Upper lobe of right lung (tissue), 1 donor: Measurements from ENCODE around the gene CDKN1B. TPM values are rescaled to one million over a fixed set of nuclear protein-coding genes. Genes with fewer than 3 reads are reported as not detected.

Source experiments
- ATAC-seq: fragments of 200-7000 bp; cut with Tn5 transposase; one replicate; pipeline ENCODE4 v1.9.1; 2020; ENCODE audit warnings: mild to moderate bottlenecking, moderate library complexity
- DNase-seq: peaks from one replicate; pipeline ENCODE4 v3.0.0-alpha.2; 2020
- H3K27ac ChIP-seq: fragments of 200-600 bp; one replicate; pipeline ENCODE4 v1.8.0; 2022
- H3K27me3 ChIP-seq: fragments of 200-600 bp; one replicate; pipeline ENCODE4 v1.8.0; 2022; ENCODE audit warnings: mild to moderate bottlenecking
- H3K36me3 ChIP-seq: fragments of 200-600 bp; one replicate; pipeline ENCODE4 v1.8.0; 2022
- H3K4me1 ChIP-seq: fragments of 200-600 bp; one replicate; pipeline ENCODE4 v1.8.0; 2022
- H3K4me3 ChIP-seq: fragments of 200-600 bp; one replicate; pipeline ENCODE4 v1.8.0; 2022; ENCODE audit warnings: mild to moderate bottlenecking
- H3K9me3 ChIP-seq: fragments of 200-600 bp; one replicate; pipeline ENCODE4 v1.8.0; 2022
- CTCF ChIP-seq: fragments of 200-600 bp; IDR thresholded peaks from one replicate; pipeline ENCODE4 v1.8.0; 2022; ENCODE audit warnings: antibody characterized with exemption
- intact Hi-C: fragments of 100-400 bp; cut with DNase I; formaldehyde crosslinking; loops from one replicate; pipeline ENCODE4 v1.11.0; 2022
- total RNA-seq: library from RNA; stranded (reverse); fragmentation: NEBNext Ultra II Directional; extraction: Animal tissue kit (Norgen Biotek cat#: 25700); gene quantifications from one replicate; pipeline ENCODE4 v1.2.1, GENCODE V29; 2021
- donor health status: DM: no; HTN: yes; CAD: no; lungs with severe emphysema.

Gene CDKN1B
- total RNA-seq, 1 donor from 2014 or later: 51.4 TPM

- H3K4me3 ChIP-seq: peak overlapping the region; percentile 11
- intact Hi-C loops: no loop called here
Observed at GRCh38 chr12:12749433-12749832, 32.3 kb downstream of the CDKN1B start.

GRCh38 chr12:12755923-12756322 lies 38.8 kb downstream of the CDKN1B start:
- Histone ChIP-seq H3K27me3 (no peaks in the 10 kb centered on the region), H3K9me3 (no peaks in the 10 kb centered on the region), H3K36me3 (no peaks in the 10 kb centered on the region), H3K4me1 (no peaks in the 10 kb centered on the region), H3K4me3 (no peak overlapping the region), H3K27ac (no peak overlapping the region)
- intact Hi-C loops: no loop called here
- no peak for TF ChIP-seq CTCF
- ATAC-seq (no peak), DNase-seq (no peak)

More at GRCh38 chr12:12749433-12749832, 32.3 kb downstream of the CDKN1B start:
- Histone ChIP-seq H3K4me1 (no peaks in the 10 kb centered on the region), H3K27ac (no peak overlapping the region), H3K9me3 (no peaks in the 10 kb centered on the region), H3K27me3 (no peaks in the 10 kb centered on the region), H3K36me3 (no peaks in the 10 kb centered on the region)
- no peak for TF ChIP-seq CTCF
- ATAC-seq: no peak
- no peak for DNase-seq

- Histone ChIP-seq H3K4me3 (no peak overlapping the region), H3K36me3 (no peaks in the 10 kb centered on the region), H3K4me1 (no peaks in the 10 kb centered on the region), H3K27ac (no peak overlapping the region), H3K27me3 (no peaks in the 10 kb centered on the region), H3K9me3 (no peaks in the 10 kb centered on the region)
- no peak for TF ChIP-seq CTCF
- intact Hi-C loops: no loop called here
- ATAC-seq (no peak), DNase-seq (no peak)
Observed at GRCh38 chr12:12757121-12757520, 40.0 kb downstream of the CDKN1B start.

- no peaks in the 10 kb centered on the region for H3K4me1 ChIP-seq
- ATAC-seq: no peak
- intact Hi-C loops: no loop called here
- no peak overlapping the region for H3K4me3 ChIP-seq
- no peaks in the 10 kb centered on the region for H3K9me3 ChIP-seq
- H3K27ac ChIP-seq: no peak overlapping the region
- no peak for TF ChIP-seq CTCF
- H3K27me3 ChIP-seq: no peaks in the 10 kb centered on the region
- DNase-seq: no peak
- no peaks in the 10 kb centered on the region for H3K36me3 ChIP-seq
Observed at GRCh38 chr12:12759234-12759915, 42.2 kb downstream of the CDKN1B start.

GRCh38 chr12:12764824-12765223 lies 47.7 kb downstream of the CDKN1B start:
- TF ChIP-seq CTCF: no peak
- intact Hi-C loops: no loop called here
- Histone ChIP-seq H3K4me3 (no peak overlapping the region), H3K27ac (no peak overlapping the region), H3K4me1 (no peaks in the 10 kb centered on the region), H3K9me3 (no peaks in the 10 kb centered on the region), H3K27me3 (no peaks in the 10 kb centered on the region), H3K36me3 (no peaks in the 10 kb centered on the region)
- no peak for ATAC-seq
- DNase-seq: no peak

GRCh38 chr12:12770262-12770661 lies 53.1 kb downstream of the CDKN1B start:
- no peaks in the 10 kb centered on the region for H3K4me1 ChIP-seq
- no peak overlapping the region for H3K27ac ChIP-seq
- intact Hi-C loops: no loop called here
- no peaks in the 10 kb centered on the region for H3K27me3 ChIP-seq
- ATAC-seq (no peak), DNase-seq (no peak)
- TF ChIP-seq CTCF: no peak
- no peak overlapping the region for H3K4me3 ChIP-seq
- H3K36me3 ChIP-seq: no peaks in the 10 kb centered on the region
- no peaks in the 10 kb centered on the region for H3K9me3 ChIP-seq
